Adrenal gland (tissue), 12 donors: Measurements from ENCODE around the gene MEDAG. TPM values are rescaled to one million over a fixed set of nuclear protein-coding genes. Genes with fewer than 3 reads are reported as not detected.

Source experiments
- DNase-seq, 7 donors: peaks; one replicate each; pipeline ENCODE4 v3.0.0-alpha.2; 2019 to 2020
- H3K27ac ChIP-seq, 5 donors: fragments of 200-600 bp; sonication (generic) in 4 of 5; 1 replicate in 3 of 5; 2 replicates in 2 of 5; pipeline versions ENCODE4 v1.5.1 to v1.8.0; 2016 to 2020; ENCODE audit warnings: mild to moderate bottlenecking in 1 of 5
- H3K27me3 ChIP-seq: fragments of 200-600 bp; 2 replicates; pipeline ENCODE4 v1.8.0; 2021
- H3K36me3 ChIP-seq, 2 donors: fragments of 200-600 bp; replicated peaks in 1 of 2; 1 replicate in 1 of 2; 2 replicates in 1 of 2; pipeline versions ENCODE4 v1.5.1 to v1.8.0; 2018 to 2022
- H3K4me1 ChIP-seq, 2 donors: fragments of 200-600 bp; replicated peaks in 1 of 2; 1 replicate in 1 of 2; 2 replicates in 1 of 2; pipeline versions ENCODE4 v1.5.1 to v1.8.0; 2018 to 2021
- H3K4me3 ChIP-seq, 4 donors: fragments of 200-600 bp; sonication (generic) in 3 of 4; one replicate each; pipeline ENCODE4 v1.5.1; 2016 to 2018
- H3K9me3 ChIP-seq, 3 donors: fragments of 200-600 bp; sonication (generic) in 1 of 3; replicated peaks in 1 of 3; 1 replicate in 2 of 3; 2 replicates in 1 of 3; pipeline versions ENCODE4 v1.5.1 to v1.8.0; 2016 to 2021
- POLR2A ChIP-seq, 2 donors: fragments of 450-650 bp; IDR thresholded peaks; one replicate each; pipeline ENCODE4 v1.6.1; 2017; ENCODE audit warnings: antibody characterized with exemption in 2 of 2, mild to moderate bottlenecking in 2 of 2, moderate library complexity in 1 of 2
- WGBS, 4 donors: extraction: QIAGEN DNeasy Blood & Tissue Kit in 2 of 4; methylation state at CpG; one replicate each; pipeline versions ENCODE4 v1.1.5 to v1.1.7; 2013 to 2017; 5-methylcytosine and 5-hydroxymethylcytosine counted together
- intact Hi-C, 2 donors: fragments of 100-400 bp; cut with DNase I; formaldehyde crosslinking; loops; one replicate each; pipeline versions ENCODE4 v1.14.1 to v1.15.0; 2022 to 2023
- polyA plus RNA-seq, 3 donors: library from polyadenylated mRNA; stranded (reverse); fragments of 200-250 nt in 2 of 3; fragments of 350-450 nt in 1 of 3; fragmentation: Illumina TruSeq in 1 of 3; extraction: RNeasy Lipid Tissue Mini Kit (QIAGEN cat#74804) in 1 of 3; gene quantifications; one replicate each; pipeline ENCODE4 v1.2.3, GENCODE V29; 2013 to 2014
- total RNA-seq, 9 donors: library from RNA; depleted of rRNA in 4 of 9; stranded (reverse); fragments of >200 nt in 4 of 9; fragments of 120-200 nt in 1 of 9; fragmentation: NEBNext Ultra II Directional in 1 of 9; extraction: Animal tissue kit (Norgen Biotek cat#: 25700) in 1 of 9; gene quantifications; one replicate each; pipeline versions ENCODE4 v1.1.0 to v1.2.4, GENCODE V29; 2013 to 2023
- TF ChIP-seq, protein P1 (sequence below), 6 experiments: fragments of 450-650 bp in 4 of 6; fragments of 200-600 bp in 2 of 6; sonication (generic) in 1 of 6; IDR thresholded peaks; 1 replicate in 5 of 6; 2 replicates in 1 of 6; pipeline versions ENCODE4 v1.5.1 to v1.8.0; 2016 to 2021; ENCODE audit warnings: antibody characterized with exemption in 6 of 6, mild to moderate bottlenecking in 2 of 6, moderate library complexity in 1 of 6
- donor health status: healthy with polysubstance abuse.
- donor health status: Bipolar disorder and iron deficiency.
- donor health status: DM: yes; HTN: yes; CAD: no.
- donor health status: DM: no; HTN: no; CAD: no.
- donor health status: DM: no; HTN: no; CAD: no.
- donor health status: DM: yes; HTN: yes; CAD: no.

The MEDAG gene
- total and polyA plus RNA-seq, 12 donors: 0.72 to 19.8 (median 3.2) TPM

DNA sequence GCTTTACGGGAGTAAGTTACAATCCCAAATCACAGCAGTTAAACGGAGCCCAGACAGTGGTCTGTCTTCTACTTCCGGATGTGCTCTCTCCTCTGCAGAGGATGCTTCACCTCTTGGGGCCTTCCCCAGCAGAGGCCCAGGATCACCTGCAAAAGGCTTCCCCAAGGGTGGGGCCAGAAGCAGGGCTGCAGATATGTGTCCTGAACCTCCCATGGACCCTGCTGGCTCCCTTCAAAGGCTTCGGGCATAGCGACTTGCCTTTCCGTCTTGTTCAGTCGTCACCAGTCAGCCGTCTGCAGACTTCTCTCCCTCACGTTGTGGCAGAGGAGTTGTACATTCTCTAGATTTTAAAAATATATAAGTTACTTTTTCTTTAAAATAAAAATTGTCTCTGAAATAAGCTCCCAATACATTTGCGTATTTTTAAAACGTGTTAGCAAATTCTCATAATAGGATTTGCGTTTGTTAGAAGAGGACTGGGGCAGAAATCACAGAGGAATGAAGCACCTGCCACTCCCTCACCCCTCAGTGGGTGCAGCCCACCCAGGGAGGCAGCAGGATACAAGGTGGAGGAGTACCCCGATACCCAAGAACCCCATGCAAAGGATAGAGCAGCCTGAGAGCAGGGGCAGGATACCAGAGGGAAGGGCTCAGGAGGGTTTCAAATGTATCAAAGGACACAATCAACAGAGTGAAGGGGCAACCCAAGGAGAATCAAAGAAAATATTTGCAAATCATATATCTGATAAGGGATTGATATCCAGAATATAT lies 22.9 kb upstream of the MEDAG start:
- intact Hi-C loops: no loop called here
- Histone ChIP-seq H3K4me3 (no peak overlapping the region), H3K27me3 (no peaks in the 10 kb centered on the region), H3K9me3 (no peaks in the 10 kb centered on the region), H3K27ac (no peak overlapping the region), H3K36me3 (no peaks in the 10 kb centered on the region), H3K4me1 (peaks cover 14 to 28% of the 10 kb centered on the region in 2 donors)
- WGBS, 4 donors: 76 to 85% (median 82%) methylated on average over 13 of the region's 13 CpGs
- TF ChIP-seq, protein P1, sequence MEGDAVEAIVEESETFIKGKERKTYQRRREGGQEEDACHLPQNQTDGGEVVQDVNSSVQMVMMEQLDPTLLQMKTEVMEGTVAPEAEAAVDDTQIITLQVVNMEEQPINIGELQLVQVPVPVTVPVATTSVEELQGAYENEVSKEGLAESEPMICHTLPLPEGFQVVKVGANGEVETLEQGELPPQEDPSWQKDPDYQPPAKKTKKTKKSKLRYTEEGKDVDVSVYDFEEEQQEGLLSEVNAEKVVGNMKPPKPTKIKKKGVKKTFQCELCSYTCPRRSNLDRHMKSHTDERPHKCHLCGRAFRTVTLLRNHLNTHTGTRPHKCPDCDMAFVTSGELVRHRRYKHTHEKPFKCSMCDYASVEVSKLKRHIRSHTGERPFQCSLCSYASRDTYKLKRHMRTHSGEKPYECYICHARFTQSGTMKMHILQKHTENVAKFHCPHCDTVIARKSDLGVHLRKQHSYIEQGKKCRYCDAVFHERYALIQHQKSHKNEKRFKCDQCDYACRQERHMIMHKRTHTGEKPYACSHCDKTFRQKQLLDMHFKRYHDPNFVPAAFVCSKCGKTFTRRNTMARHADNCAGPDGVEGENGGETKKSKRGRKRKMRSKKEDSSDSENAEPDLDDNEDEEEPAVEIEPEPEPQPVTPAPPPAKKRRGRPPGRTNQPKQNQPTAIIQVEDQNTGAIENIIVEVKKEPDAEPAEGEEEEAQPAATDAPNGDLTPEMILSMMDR (IDR thresholded peaks at IDR 0.05): no peak
- TF ChIP-seq POLR2A (IDR thresholded peaks at IDR 0.05): no peak
- DNase-seq: no peak

- peaks cover 14 to 28% of the 10 kb centered on the region in 2 donors for H3K4me1 ChIP-seq
- no peaks in the 10 kb centered on the region for H3K36me3 ChIP-seq
- no peak for TF ChIP-seq POLR2A (IDR thresholded peaks at IDR 0.05)
- intact Hi-C loops: no loop called here
- H3K27ac ChIP-seq: no peak overlapping the region
- 85 to 95% (median 90%) methylated on average over 5 of the region's 5 CpGs for WGBS, 4 donors
- H3K27me3 ChIP-seq: no peaks in the 10 kb centered on the region
- DNase-seq: no peak
- no peaks in the 10 kb centered on the region for H3K9me3 ChIP-seq
- no peak overlapping the region for H3K4me3 ChIP-seq
Observed at GRCh38 chr13:30884543-30884942, 21.5 kb upstream of the MEDAG start.

DNA sequence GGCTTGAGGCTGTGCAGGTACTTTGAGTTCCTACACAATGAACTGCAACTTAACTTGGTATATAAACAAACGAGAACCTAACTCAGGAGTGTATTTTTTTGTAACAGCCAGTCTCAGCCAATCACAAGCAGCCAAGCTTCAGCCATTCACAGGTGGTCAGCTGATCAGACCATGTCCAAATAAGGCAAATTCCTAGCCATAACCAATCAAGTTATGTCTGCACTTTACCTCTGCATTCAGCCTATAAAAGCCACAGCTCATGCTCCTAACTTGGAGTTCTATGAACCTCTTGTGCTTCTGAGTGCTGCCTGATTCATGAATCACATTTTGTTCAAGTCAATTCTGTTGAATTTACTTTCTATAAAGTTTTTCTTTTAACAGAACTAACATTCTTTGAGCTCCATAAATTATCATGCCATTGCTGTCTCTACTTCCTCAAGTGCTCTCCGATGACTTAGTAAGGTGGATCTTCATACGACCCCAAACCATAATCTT lies 16.8 kb upstream of the MEDAG start:
- Histone ChIP-seq H3K9me3 (no peaks in the 10 kb centered on the region), H3K36me3 (no peaks in the 10 kb centered on the region), H3K27ac (no peak overlapping the region), H3K27me3 (no peaks in the 10 kb centered on the region), H3K4me3 (no peak overlapping the region), H3K4me1 (no peaks in the 10 kb centered on the region)
- no peak for DNase-seq
- intact Hi-C loops: no loop called here
- TF ChIP-seq POLR2A (IDR thresholded peaks at IDR 0.05): no peak
- WGBS, 4 donors: 88 to 95% (median 91%) methylated on average over 3 of the region's 3 CpGs

GRCh38 chr13:30892966-30893365 lies 13.1 kb upstream of the MEDAG start:
- no peak overlapping the region for H3K27ac ChIP-seq
- H3K27me3 ChIP-seq: no peaks in the 10 kb centered on the region
- H3K36me3 ChIP-seq: no peaks in the 10 kb centered on the region
- 32 to 58% (median 38%) methylated on average over 3 to 6 of the region's 6 CpGs for WGBS, 4 donors
- TF ChIP-seq, protein P1 (IDR thresholded peaks at IDR 0.05): peak in 4 of 6 experiments; percentile 14 to 35 (median 20)
- TF ChIP-seq POLR2A (IDR thresholded peaks at IDR 0.05): no peak
- peak in 4 of 7 donors; percentile 36 to 51 (median 43) for DNase-seq
- intact Hi-C loops: no loop called here
- H3K4me3 ChIP-seq: no peak overlapping the region
- H3K4me1 ChIP-seq: no peaks in the 10 kb centered on the region
- H3K9me3 ChIP-seq: no peaks in the 10 kb centered on the region

DNA sequence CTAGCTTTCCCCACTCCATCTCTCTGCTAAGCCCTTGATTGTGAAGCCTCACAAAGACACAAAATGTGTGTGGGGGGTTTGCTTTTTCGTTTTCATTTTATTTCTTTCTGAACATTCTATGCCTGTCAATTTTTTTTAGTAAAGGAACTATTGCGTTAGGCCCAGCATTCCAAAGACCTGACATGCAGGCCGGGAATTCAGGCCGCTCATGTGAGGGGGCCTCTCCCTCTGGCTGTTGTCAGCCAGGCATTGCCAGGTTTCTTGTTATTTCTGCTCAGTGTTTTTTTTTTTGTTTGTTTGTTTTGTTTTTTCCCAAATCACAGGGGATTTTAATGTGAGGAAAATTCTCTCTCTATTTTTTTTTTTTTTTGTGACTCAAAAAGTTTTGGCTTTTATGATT lies 10.3 kb upstream of the MEDAG start:
- Histone ChIP-seq H3K36me3 (no peaks in the 10 kb centered on the region), H3K27ac (no peak overlapping the region), H3K27me3 (no peaks in the 10 kb centered on the region), H3K4me1 (no peaks in the 10 kb centered on the region), H3K9me3 (no peaks in the 10 kb centered on the region), H3K4me3 (no peak overlapping the region)
- DNase-seq: peak in 2 of 7 donors; percentile 19 to 28
- WGBS, 4 donors: 72 to 84% (median 75%) methylated on average over 4 of the region's 4 CpGs
- intact Hi-C loops: no loop called here
- TF ChIP-seq POLR2A (IDR thresholded peaks at IDR 0.05): no peak
- TF ChIP-seq, protein P1 (IDR thresholded peaks at IDR 0.05): no peak
